Activated T-cell treated with anti-CD3 and anti-CD28 coated beads, Interleukin-2, amount 50 U/mL, for 4 hours (primary cell): ENCODE results near the gene THOP1. TPM values are rescaled to one million over a fixed set of nuclear protein-coding genes. Genes with fewer than 3 reads are reported as not detected.

Experiments used
- ATAC-seq, 2 donors: fragments of 200-7000 bp; cut with Tn5 transposase; one replicate each; pipeline ENCODE4 v1.10.0; 2021
- DNase-seq: peaks from one replicate; pipeline ENCODE4 v3.0.0-alpha.2; 2020
- H3K27me3 Mint-ChIP-seq: one replicate; pipeline ENCODE4 v1.8.0; 2021; ENCODE audit warnings: low read depth, mixed read lengths
- H3K36me3 Mint-ChIP-seq: one replicate; pipeline ENCODE4 v1.8.0; 2022; ENCODE audit warnings: mixed read lengths; ENCODE audit not compliant: insufficient read depth
- H3K4me1 Mint-ChIP-seq: one replicate; pipeline ENCODE4 v1.8.0; 2021; ENCODE audit warnings: low read depth, mixed read lengths
- H3K4me3 Mint-ChIP-seq: one replicate; pipeline ENCODE4 v1.8.0; 2021; ENCODE audit warnings: mild to moderate bottlenecking, moderate library complexity, mixed read lengths
- H3K9me3 Mint-ChIP-seq: one replicate; pipeline ENCODE4 v1.8.0; 2021; ENCODE audit warnings: mixed read lengths
- total RNA-seq, 3 donors: library from RNA; stranded (reverse); gene quantifications; one replicate each; pipeline ENCODE4 v1.2.1, GENCODE V29; 2021

THOP1 gene
- total RNA-seq, 3 donors from 2014 or later: 180 to 212 (median 188) TPM

- ATAC-seq (no peak), DNase-seq (no peak)
- Mint-ChIP-seq H3K4me1 (peaks cover 4% of the 10 kb centered on the region), H3K27me3 (no peaks in the 10 kb centered on the region), H3K36me3 (peaks cover 24% of the 10 kb centered on the region), H3K9me3 (no peaks in the 10 kb centered on the region), H3K4me3 (no peak overlapping the region)
Measured at GRCh38 chr19:2756921-2757881, 28.1 kb upstream of the THOP1 start.

GRCh38 chr19:2758601-2759313 is 26.5 kb upstream of the THOP1 start:
- H3K36me3 Mint-ChIP-seq: peaks cover 30% of the 10 kb centered on the region
- H3K4me3 Mint-ChIP-seq: no peak overlapping the region
- H3K4me1 Mint-ChIP-seq: peaks cover 4% of the 10 kb centered on the region
- ATAC-seq (peak; percentile 68 to 73), DNase-seq (no peak)
- H3K27me3 Mint-ChIP-seq: no peaks in the 10 kb centered on the region
- H3K9me3 Mint-ChIP-seq: no peaks in the 10 kb centered on the region

- Mint-ChIP-seq H3K36me3 (peaks cover 24% of the 10 kb centered on the region), H3K4me1 (peaks cover 4% of the 10 kb centered on the region), H3K9me3 (no peaks in the 10 kb centered on the region), H3K27me3 (no peaks in the 10 kb centered on the region), H3K4me3 (no peak overlapping the region)
- no peak for DNase-seq
- peak in 1 of 2 donors; percentile 32 for ATAC-seq
Measured at GRCh38 chr19:2759362-2759761, 25.9 kb upstream of the THOP1 start.

- Mint-ChIP-seq H3K4me1 (peaks cover 4% of the 10 kb centered on the region), H3K4me3 (no peak overlapping the region), H3K36me3 (peaks cover 26% of the 10 kb centered on the region), H3K9me3 (no peaks in the 10 kb centered on the region), H3K27me3 (no peaks in the 10 kb centered on the region)
- DNase-seq (no peak), ATAC-seq (no peak)
Measured at GRCh38 chr19:2759965-2760364, 25.3 kb upstream of the THOP1 start.

GRCh38 chr19:2761309-2761677 is 24.0 kb upstream of the THOP1 start:
- DNase-seq (no peak), ATAC-seq (no peak)
- peaks cover 26% of the 10 kb centered on the region for H3K36me3 Mint-ChIP-seq
- H3K9me3 Mint-ChIP-seq: no peaks in the 10 kb centered on the region
- H3K27me3 Mint-ChIP-seq: no peaks in the 10 kb centered on the region
- H3K4me3 Mint-ChIP-seq: no peak overlapping the region
- H3K4me1 Mint-ChIP-seq: peaks cover 4% of the 10 kb centered on the region

- Mint-ChIP-seq H3K27me3 (no peaks in the 10 kb centered on the region), H3K4me3 (no peak overlapping the region), H3K36me3 (peaks cover 26% of the 10 kb centered on the region), H3K4me1 (peaks cover 4% of the 10 kb centered on the region), H3K9me3 (no peaks in the 10 kb centered on the region)
- ATAC-seq (no peak), DNase-seq (no peak)
Measured at GRCh38 chr19:2761876-2762782, 23.2 kb upstream of the THOP1 start.

- Mint-ChIP-seq H3K36me3 (peaks cover 26% of the 10 kb centered on the region), H3K9me3 (no peaks in the 10 kb centered on the region), H3K27me3 (no peaks in the 10 kb centered on the region), H3K4me1 (peaks cover 4% of the 10 kb centered on the region), H3K4me3 (no peak overlapping the region)
- ATAC-seq (no peak), DNase-seq (no peak)
Measured at GRCh38 chr19:2762783-2763496, 22.4 kb upstream of the THOP1 start.

- Mint-ChIP-seq H3K4me1 (peaks cover 4% of the 10 kb centered on the region), H3K36me3 (peaks cover 24% of the 10 kb centered on the region), H3K27me3 (no peaks in the 10 kb centered on the region), H3K4me3 (no peak overlapping the region), H3K9me3 (no peaks in the 10 kb centered on the region)
- no peak for ATAC-seq
- DNase-seq: no peak
Measured at GRCh38 chr19:2763687-2764086, 21.6 kb upstream of the THOP1 start.

- DNase-seq (no peak), ATAC-seq (no peak)
- H3K4me3 Mint-ChIP-seq: no peak overlapping the region
- H3K36me3 Mint-ChIP-seq: peaks cover 15% of the 10 kb centered on the region
- no peaks in the 10 kb centered on the region for H3K27me3 Mint-ChIP-seq
- no peaks in the 10 kb centered on the region for H3K4me1 Mint-ChIP-seq
- no peaks in the 10 kb centered on the region for H3K9me3 Mint-ChIP-seq
Measured at GRCh38 chr19:2764945-2765344, 20.4 kb upstream of the THOP1 start.

GRCh38 chr19:2765376-2765775 is 19.9 kb upstream of the THOP1 start:
- peaks cover 14% of the 10 kb centered on the region for H3K36me3 Mint-ChIP-seq
- no peaks in the 10 kb centered on the region for H3K4me1 Mint-ChIP-seq
- H3K4me3 Mint-ChIP-seq: no peak overlapping the region
- no peaks in the 10 kb centered on the region for H3K9me3 Mint-ChIP-seq
- no peak for DNase-seq
- no peak for ATAC-seq
- no peaks in the 10 kb centered on the region for H3K27me3 Mint-ChIP-seq

GRCh38 chr19:2766594-2767372 is 18.5 kb upstream of the THOP1 start:
- Mint-ChIP-seq H3K4me3 (no peak overlapping the region), H3K4me1 (no peaks in the 10 kb centered on the region), H3K36me3 (peaks cover 14% of the 10 kb centered on the region), H3K27me3 (no peaks in the 10 kb centered on the region), H3K9me3 (no peaks in the 10 kb centered on the region)
- no peak for DNase-seq
- no peak for ATAC-seq

GRCh38 chr19:2767688-2768087 is 17.6 kb upstream of the THOP1 start:
- H3K4me1 Mint-ChIP-seq: peaks cover 6% of the 10 kb centered on the region
- H3K27me3 Mint-ChIP-seq: no peaks in the 10 kb centered on the region
- H3K9me3 Mint-ChIP-seq: no peaks in the 10 kb centered on the region
- peaks cover 7% of the 10 kb centered on the region for H3K36me3 Mint-ChIP-seq
- H3K4me3 Mint-ChIP-seq: no peak overlapping the region
- no peak for DNase-seq
- ATAC-seq: no peak
